Measurements from ENCODE around the gene SUN2. TPM values are rescaled to one million over a fixed set of nuclear protein-coding genes. Genes with fewer than 3 reads are reported as not detected.

Gene SUN2
- total and polyA plus RNA-seq, 2 of the 13 experiments (the other 11 are each of a cell fraction or from before 2014, with no cell fraction given), result 45.6 to 56.6 TPM

- TF ChIP-seq ATF3 (CRISPR knock-in tag; IDR thresholded peaks at IDR 0.05) (no peak), POLR2G (IDR thresholded peaks at IDR 0.05; ENCODE audit: low read depth, low read length) (peak; percentile 37; the same call in 1 of the 2 replicates), ZBTB1 (CRISPR knock-in tag; IDR thresholded peaks at IDR 0.05; ENCODE audit: borderline replicate concordance) (no peak), AGO2 (optimal IDR thresholded peaks at IDR 0.05; ENCODE audit: low read depth, low read length) (peak; percentile 79), THAP9 (CRISPR knock-in tag; IDR thresholded peaks at IDR 0.05; ENCODE audit: borderline replicate concordance) (no peak), ZNF136 (CRISPR knock-in tag; IDR thresholded peaks at IDR 0.05; ENCODE audit: low read depth) (no peak), ZNF569 (CRISPR knock-in tag; IDR thresholded peaks at IDR 0.05; ENCODE audit: borderline replicate concordance) (no peak), PBX2 (CRISPR knock-in tag; IDR thresholded peaks at IDR 0.05) (no peak), RBM22 (optimal IDR thresholded peaks at IDR 0.05; ENCODE audit: low read length) (peak; percentile 92), POLR2A (IDR thresholded peaks at IDR 0.05; ENCODE audit: insufficient read depth in 1 of 2, low read depth in 2 of 2, low read length in 2 of 2) (peak; percentile 13 to 29; a peak in 3 of 4 replicates), FOXA3 (CRISPR knock-in tag; IDR thresholded peaks at IDR 0.05) (no peak), EHMT2 (IDR thresholded peaks at IDR 0.05; ENCODE audit: borderline replicate concordance, low read depth, low read length) (no peak), GLI4 (CRISPR knock-in tag; IDR thresholded peaks at IDR 0.05; ENCODE audit: borderline replicate concordance) (no peak), POLR2AphosphoS5 (IDR thresholded peaks at IDR 0.05; ENCODE audit: low read depth, low read length) (peak; percentile 21; the same call in 1 of the 2 replicates), SSRP1 (CRISPR knock-in tag; IDR thresholded peaks at IDR 0.05) (0 out of 2 replicates have a peak, but pooled peaks have one; percentile 30)
- TF ChIP-seq, protein P1, sequence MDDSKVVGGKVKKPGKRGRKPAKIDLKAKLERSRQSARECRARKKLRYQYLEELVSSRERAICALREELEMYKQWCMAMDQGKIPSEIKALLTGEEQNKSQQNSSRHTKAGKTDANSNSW (CRISPR knock-in tag; IDR thresholded peaks at IDR 0.05; ENCODE audit: borderline replicate concordance), result no peak
- TF ChIP-seq, protein P2, sequence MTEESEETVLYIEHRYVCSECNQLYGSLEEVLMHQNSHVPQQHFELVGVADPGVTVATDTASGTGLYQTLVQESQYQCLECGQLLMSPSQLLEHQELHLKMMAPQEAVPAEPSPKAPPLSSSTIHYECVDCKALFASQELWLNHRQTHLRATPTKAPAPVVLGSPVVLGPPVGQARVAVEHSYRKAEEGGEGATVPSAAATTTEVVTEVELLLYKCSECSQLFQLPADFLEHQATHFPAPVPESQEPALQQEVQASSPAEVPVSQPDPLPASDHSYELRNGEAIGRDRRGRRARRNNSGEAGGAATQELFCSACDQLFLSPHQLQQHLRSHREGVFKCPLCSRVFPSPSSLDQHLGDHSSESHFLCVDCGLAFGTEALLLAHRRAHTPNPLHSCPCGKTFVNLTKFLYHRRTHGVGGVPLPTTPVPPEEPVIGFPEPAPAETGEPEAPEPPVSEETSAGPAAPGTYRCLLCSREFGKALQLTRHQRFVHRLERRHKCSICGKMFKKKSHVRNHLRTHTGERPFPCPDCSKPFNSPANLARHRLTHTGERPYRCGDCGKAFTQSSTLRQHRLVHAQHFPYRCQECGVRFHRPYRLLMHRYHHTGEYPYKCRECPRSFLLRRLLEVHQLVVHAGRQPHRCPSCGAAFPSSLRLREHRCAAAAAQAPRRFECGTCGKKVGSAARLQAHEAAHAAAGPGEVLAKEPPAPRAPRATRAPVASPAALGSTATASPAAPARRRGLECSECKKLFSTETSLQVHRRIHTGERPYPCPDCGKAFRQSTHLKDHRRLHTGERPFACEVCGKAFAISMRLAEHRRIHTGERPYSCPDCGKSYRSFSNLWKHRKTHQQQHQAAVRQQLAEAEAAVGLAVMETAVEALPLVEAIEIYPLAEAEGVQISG (CRISPR knock-in tag; IDR thresholded peaks at IDR 0.05), result no peak
These were observed 20.1 kb downstream of the SUN2 start (continued) for GRCh38 chr22:38735465-38736256.

All from HepG2 (cell line).